HG02642 (cell line): ENCODE measurements around the gene STX8.
"Not testable (repeated sequence)": the region's sequence is repeated elsewhere in the genome, so short reads cannot be mapped to it uniquely, and the experiment has no call there.

Experiments used
- ATAC-seq: cut with Tn5 transposase; IDR thresholded peaks from one replicate; pipeline ENCODE4 v1.9.1; 2021; ENCODE audit warnings: mild to moderate bottlenecking; ENCODE audit not compliant: unreplicated experiment, poor library complexity

The STX8 gene

DNA sequence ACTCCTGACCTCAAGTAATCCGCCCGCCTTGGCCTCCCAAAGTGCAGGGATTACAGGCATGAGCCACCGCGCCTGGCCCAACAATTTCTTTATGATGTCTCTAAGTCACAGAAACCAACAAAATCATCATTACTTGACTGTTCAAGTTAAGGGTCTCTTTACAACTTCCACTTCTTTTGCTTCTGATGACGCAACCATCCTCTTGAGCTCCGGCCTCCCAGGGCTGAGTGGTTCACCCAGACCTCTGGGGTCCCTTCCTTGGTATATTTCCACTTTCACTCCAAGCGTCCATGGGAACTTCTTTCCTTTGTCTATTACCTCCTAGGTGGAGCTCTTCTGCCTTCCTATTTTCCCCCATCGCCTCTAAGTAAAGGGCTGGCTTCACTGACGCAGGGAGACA, 300.6 kb downstream of the STX8 start:
- ATAC-seq, result no peak

DNA sequence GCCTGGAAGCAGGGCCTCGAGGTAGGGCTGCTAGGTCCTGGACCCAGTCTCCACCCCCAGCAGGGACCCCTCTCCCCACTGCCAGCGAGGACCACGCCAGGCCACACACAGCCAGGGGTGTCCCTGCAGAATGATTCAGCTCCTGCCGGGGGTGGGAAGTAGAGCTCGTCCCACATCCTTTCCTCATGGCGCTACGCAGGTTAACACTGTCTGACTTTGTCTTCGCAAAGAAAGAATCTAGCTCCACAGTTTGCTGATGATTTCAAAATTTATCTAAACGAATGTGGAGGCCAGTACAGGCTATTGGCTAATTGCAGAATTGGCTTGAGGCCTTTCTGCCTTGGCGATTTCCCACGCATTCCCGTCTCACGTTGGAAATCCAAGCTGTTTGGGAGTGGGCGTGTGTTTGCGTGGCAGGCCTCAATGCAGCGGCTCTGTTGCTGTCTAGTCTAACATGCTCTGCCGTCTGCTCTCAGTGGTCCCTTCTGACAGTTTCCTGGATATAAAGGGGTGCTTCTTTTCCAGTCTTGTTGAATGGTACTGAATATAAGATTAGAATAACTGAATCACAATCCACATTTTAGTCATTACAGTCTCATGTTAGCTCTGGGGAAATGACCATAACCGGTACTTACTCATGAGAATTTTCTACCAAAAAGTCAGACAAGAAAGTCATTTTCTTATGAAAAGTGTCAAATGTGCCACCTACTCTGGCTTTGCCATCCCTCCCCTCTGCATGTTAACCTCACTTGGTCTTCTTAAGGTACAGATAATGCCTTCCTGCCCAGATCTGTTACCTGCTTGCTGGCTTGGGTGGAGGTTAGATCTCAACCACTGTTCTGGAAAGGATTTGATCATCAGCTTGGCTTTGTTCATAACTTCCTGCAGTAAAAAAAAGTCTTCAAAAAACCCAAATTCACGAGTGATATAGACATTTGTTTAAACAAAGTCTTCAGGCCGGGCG, 301.9 kb downstream of the STX8 start:
- no peak for ATAC-seq

DNA sequence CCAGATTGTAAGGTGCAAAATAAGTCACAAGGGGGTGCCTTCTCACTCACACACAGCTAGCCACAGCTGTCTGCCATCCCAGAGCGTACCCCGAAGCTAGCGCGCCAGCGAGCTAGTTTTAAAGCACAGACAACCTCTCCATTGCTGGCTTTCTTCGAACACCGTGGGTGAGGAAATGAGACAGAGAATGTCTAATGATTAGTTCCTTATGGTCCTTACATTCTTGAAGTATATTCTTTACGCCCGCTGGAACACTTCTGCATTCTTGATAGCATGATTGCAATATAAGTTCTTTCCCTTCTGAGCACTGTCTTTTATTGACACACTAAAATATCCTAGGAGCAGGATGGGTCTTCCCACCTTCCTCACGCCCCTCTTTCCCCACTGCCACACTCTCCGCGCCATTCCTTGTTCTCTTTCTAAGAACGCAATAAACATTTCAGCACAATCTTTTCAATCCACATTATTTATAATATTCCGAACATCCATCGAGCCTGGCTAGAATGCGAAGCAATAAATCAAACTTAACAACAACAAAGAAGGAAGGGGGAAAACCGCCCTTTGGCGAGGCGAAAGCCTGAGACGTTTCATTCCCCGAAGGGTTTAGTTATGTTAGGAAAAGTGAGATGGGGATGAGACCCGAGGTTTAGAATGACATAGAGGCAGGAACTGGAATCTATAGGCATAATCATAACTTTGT, 303.0 kb downstream of the STX8 start:
- no peak for ATAC-seq

DNA sequence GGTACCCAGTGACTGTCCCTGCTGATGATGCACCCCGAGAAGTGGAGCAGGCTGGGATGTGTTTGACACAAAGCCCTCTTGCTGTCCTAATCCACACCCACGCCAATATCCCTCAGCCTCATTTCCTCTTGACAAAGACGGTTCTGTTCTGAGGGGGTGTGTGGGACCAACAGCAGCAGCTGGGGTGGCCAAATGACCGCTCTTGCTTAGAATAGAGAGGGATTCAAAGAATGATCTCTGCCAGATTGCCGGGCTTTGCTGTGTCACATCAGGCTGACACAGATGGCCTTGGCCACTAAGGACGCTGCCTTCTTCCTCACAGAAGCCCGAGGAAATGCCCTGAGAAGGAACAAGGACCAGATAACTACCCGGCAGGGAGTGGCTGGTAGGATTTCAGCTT, 303.6 kb downstream of the STX8 start:
- no peak for ATAC-seq

DNA sequence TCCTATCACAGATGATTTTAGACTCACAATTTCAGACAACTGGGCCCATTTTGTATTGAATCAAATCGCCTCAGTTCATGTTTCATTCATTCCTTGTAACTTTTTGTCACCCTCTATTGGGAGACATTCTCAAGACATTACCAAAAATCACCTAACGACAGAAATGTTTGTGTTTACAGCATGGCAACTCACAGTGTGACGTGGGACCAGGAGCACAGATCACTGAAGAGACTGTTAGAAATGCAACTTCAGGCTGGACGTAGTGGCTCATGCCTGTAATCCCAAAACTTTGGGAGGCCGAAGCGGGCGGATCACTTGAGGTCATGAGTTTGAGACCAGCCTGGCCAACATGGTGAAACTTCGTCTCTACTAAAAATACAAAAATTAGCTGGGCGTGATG, 304.7 kb downstream of the STX8 start:
- ATAC-seq, result no peak

DNA sequence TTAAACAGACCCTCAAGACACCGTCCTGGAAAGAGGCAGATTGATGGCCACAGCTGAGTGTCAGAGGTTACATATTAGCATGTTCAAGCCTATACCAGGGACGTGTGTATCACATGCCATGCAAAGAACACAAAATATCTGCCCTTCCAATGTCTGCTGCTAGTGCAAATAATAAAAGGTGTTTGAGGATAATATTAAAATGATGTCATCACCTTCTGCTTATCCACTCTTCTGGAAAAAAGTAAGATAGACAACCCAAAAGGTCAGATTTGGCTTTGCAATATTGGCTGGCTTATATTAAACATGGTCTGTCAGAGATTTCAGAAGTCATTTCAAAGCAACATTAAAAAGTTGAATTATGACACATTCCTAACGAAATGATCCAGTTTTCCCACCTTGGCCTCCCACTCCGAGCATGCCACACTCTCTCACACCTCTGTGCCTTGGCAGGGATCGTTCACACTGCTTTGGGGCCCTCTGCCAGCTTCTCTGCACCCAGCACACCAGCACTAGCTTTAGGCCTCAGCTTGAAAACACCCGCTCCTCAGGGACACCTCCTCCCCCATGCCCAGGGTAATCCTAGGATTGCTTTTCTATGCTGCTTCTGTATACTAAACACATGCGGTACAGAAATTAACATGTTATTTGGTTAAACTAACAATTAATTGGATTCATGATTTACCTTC, 306.1 kb downstream of the STX8 start:
- no peak for ATAC-seq

DNA sequence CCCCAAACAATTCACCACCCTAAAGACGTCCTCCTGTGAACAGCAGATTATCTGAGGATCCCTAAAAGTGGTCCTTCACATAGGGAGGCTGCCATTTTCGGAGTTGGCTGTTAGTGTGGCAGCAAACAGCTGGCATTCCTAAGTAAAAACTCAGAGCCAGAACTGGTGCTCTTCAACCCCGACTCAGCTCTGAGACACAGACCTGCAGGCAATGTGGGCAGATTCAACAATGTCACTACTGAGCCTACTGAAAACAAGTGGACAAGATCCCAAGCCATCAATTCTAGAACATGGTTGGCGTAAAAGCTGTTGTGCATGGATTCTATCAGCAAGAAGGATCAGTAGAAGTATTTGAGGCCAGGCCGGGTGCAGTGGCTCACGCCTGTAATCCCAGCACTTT, 307.1 kb downstream of the STX8 start:
- no peak for ATAC-seq

DNA sequence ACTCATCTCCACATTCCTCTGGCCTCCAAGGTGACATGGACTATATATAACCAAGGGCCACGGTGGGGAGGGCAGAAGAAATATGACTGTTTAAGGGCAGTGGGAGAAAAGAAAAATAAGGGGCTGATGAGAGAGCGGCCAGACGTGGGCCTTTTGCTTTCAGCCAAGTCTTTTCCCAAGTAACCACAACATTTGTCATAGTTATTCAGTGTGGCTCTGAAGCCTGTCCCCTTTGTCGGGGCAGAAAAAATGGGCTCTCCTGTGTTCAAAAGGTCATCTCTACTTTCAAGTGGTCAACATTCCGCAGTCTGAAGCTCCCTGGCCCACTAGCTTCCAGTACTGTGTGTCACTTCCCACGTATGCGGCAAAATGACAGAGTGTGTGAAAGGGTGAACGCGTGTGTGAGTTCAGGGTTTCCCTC, 308.9 kb downstream of the STX8 start:
- no peak for ATAC-seq

DNA sequence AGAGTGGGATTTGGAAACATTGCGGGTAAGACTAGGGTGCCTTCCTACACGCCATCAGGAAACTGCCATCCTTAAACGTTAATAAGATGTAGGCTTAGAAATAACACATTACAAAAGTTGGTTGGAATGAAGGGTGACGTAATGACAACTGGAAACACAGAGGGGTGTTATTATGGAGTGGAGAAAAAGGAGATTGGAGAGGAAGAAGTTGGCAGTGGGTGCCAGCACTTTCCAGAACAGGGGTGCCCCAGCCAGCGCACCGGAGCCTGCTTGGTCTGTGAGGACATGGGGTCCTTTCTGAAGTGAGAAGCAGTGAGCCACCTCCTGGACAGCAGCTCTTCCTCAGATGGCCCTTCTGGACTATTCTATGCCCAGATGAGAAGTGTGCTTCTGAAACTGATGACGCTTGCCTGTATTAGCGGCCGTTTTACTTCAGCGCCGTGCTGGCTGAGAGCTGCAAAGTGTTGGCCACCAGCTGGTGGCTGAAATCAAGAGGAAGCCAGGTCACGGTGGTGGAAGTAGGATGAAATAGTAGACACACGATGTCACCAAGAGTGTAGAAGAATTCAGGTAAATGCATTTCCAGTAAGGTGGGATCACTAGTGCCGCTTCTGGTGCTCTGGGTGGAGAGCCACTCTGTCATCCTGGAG, 309.5 kb downstream of the STX8 start:
- no peak for ATAC-seq

DNA sequence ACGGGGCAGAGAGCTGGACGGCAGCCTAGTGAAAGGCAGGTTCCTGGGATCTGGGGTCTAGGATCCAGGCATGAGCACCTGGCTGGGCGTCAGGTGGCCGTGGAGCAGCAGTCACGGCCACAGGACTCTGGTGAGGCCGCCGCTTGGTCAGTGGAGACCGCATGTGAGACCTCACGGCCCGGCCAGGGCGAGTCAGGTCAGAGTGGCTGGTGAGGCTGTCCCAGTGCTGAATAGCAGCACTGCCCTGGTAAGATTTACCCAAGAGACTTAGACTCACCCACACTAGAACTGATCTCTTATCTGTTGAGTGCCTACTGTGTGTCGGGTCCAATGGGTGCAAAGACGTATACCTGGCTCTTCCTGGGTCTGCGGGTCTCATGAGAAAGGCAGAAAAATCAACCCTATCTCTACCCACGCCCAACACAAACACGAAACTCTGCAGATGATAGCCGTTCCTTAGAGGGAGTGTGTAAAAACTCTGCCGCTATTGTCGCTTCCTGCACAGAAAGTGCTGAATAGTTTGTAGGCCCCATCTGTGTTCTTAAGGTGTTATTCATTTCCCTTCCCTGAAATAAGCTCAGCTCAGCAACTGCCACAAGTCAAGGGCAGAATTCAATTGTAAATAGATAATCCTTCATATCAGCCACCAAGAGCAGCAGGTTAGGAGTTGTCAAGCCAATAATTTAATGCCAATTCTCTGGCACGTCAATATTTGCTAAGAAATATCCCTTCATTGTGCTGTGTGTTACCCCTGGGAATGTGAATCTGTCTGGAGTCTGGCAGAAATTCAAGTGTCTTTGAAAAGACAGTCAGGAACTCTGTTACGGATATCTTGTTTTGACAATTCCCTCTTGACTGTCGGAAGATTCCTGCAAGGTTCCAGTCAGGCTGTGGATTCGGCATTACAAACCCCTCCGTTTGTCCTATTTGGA, 314.3 kb downstream of the STX8 start:
- ATAC-seq, result no peak

DNA sequence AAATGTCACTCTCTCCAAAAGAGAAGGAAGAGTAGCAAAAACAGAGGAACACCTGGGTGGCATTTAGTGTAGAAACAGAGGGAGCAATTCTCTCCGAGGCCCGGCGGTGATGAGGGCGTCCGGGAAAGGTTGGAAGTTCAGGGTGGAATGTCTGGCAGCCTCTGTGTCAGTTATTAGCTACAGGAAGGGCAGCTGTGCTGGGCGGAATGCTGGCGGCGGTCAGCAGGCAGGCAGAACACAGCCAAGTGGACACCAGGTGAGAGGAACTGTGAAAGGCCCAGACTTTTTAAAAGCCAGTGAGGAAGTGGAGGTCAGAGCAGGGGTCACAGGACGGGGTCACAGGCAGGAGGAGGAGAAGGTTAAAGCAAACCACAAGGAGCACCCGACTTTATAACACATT, 316.2 kb downstream of the STX8 start:
- ATAC-seq, result no peak

DNA sequence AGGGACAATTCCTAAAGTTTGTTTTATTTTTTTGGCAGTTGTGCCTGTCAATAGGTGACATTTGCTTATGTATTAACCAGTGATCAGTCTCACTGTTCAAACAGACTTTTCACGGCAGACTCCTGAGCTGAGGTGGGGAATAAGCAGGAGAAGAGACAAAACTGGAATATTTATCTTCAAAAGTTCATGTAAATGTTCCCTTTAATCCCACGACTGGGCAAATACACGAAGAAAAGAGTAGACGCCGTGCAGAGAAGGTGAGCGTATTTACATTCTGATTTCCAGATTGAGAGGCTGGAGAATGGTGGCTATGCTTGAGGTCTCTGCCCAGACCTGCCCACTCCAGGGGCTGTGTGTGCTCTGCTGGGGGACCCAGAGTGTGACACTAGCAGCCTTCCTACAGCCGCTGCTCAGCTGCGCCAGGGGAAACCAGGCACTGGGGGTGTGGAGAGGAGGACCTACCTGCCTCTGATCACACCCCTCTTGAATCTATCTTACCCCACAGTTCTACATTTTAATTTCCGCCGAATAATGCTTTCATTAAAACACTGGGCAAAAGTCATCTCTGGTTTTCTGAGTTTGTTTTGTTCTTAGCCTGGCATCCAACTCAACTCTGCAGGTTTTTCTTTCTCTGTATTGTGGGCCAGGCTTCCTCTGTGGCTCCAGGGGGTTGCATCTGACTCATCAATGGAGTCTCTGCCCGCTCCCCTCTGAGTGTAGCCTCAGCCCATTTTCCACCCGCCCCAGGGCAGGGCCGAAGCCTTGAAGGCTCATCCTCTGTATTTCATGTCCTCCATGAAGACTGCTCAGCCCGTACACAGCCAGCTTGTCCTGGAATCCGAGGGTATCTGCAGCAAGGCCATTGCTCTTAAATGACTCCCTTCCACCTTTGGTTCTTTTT, 317.3 kb downstream of the STX8 start:
- no peak for ATAC-seq

DNA sequence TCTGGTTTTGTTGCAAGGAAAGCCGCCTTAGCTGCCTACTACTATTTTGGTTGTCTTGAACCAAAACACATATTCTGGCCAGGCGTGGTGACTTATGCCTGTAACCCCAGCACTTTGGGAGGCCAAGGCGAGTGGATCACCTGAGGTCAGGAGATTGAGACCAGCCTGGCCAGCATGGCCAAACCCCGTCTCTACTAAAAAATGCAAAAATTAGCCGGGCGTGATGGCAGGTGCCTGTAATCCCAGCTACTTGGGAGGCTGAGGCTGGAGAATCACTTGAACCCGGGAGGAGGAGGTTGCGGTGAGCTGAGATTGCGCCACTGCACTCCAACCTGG, 318.0 kb downstream of the STX8 start:
- not testable (repeated sequence) for ATAC-seq

DNA sequence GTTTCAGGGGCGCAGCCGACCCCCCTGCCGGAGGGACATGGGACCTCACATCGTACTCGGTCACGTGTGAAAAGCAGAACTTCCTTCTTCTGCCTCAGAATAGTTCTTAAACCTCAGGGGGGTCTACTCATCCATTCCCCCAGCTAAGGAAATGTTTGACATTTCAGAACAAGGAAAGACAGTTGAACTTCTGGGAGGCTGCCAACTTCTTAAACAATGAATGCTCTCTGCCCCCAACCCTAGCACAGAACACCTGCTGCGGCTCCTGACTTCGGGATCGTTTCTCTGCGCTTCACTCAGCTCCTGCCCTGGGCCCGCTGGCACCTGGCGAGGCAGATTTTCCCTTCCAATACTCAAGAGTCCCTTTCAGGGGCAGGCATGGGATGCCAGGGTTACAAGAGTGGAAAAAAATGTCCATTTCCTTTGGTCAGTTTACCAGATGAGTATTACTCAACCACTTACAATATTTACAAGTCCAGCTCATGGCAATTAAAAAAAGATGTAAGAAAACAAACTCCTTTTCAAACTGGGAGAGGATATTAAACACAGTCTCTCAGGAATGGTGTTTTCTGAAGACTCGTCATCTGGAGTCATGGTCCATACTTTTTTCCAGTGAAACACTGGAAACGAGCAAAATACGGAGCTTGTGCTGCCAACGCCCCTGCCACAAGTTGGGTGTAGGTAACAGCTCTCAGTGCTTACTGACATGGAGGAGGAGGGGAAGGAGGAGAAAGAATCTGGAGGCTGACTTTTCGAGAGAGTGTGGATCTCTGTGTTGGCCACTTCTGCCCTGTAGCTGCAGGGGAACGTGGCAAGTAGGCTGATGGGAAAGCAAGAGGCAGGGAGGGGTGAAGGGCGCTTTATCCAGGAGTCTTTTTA, 318.6 kb downstream of the STX8 start:
- ATAC-seq, result no peak

DNA sequence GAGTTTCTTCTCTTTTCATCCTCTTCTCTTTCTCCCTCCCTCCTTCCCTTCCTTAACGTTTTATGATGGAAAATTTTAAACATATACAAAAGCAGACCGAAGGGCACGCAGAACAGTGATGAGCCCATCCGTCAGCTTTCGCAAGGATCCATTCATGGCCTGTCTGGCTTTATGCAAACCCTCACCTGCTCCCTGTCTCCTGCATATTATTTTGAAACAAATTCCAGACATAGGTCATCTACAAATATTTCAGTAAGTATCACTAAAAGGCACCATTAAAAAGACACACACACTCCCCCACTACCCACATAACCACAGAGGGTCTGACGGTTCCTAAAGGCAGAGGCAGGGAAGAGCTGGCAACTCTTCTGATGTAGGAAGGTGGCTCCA, 319.3 kb downstream of the STX8 start:
- ATAC-seq, result no peak

DNA sequence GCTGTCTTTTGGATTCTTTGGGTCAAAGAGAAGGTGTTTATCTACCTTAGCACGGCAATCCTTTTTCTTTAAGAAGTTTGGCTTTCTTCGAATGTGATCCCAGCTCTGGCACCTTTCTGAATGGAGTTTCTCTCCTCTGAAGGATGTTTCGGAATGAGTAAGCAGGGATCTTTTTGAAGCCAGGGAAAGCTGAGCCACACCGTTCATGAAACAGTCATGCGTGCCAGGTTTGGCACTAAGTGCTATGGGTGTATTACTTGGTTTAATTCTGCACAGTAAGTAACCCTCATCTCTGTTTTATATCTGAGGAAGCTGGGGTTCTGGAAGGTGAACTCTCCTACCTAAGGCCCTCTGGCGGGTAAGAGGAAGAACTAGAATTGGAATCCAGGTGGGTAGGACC, 319.8 kb downstream of the STX8 start:
- ATAC-seq, result no peak

DNA sequence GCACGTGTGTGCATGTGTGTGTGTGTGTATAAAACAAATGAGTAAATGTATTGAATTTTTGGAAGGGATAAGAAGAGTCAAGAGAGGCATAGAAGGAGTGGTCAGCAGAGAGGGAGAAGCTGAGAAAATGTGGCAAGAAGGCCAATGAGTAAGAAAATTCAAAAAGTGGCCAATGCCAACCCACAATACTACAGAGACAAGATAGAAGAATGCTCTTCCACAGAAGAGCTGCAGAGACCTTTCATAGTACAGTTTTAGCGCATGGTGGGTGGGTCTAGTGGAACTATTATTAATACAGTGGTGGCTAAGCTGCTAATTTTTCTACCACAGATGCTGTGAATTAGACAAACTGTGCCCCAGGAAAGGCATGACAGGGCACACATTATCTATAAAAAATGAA, 320.8 kb downstream of the STX8 start:
- ATAC-seq, result no peak

DNA sequence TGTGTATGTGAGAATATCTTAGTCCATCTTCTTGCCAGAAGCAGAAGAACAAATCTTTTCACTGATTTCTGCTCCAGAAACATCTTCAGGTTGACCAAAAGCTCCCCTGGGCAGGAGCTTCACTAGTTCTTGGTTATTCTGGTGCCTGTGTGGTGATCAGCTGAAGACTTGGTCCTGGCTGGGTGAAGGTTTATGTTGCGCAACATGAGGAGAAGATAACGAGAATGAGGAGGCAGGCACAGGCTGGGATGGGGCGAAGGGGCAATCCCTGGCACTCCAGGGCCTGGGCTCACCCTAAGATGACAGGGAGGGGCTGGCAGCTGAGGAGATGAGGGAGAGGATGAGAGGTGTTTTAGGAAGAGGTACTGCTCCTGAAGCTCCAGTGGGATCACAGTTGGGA, 322.3 kb downstream of the STX8 start:
- ATAC-seq, result no peak
